H1 (cell line): Measurements from ENCODE around the gene DPYD.

ENCODE experiments used
- CBX5 ChIP-seq: fragments of 300-800, 300-1000 bp; sonication (generic); IDR thresholded peaks from 2 replicates; pipeline ENCODE4 v1.7.1; 2016; ENCODE audit warnings: antibody characterized with exemption, low read length, low read depth
- CHD1 ChIP-seq: IDR thresholded peaks from 2 replicates; pipeline ENCODE4 v1.6.1; 2012; ENCODE audit warnings: low read depth, low read length, improper control_type of control experiment
- EZH2 ChIP-seq: fragments of 200-600 bp; sonication (generic); IDR thresholded peaks from 2 replicates; pipeline ENCODE4 v1.7.1; 2012; ENCODE audit warnings: low read depth, mild to moderate bottlenecking, moderate library complexity, low read length, inconsistent platforms; ENCODE audit not compliant: severe bottlenecking
- GABPA ChIP-seq: IDR thresholded peaks from 2 replicates; pipeline ENCODE4 v1.6.1; 2011; ENCODE audit warnings: mild to moderate bottlenecking, low read length, moderate library complexity, borderline replicate concordance; ENCODE audit not compliant: insufficient read depth
- GTF2F1 ChIP-seq: IDR thresholded peaks from 2 replicates; pipeline ENCODE4 v1.6.1; 2012; ENCODE audit warnings: low read depth, low read length, improper control_type of control experiment, borderline replicate concordance
- JUN ChIP-seq: IDR thresholded peaks from 2 replicates; pipeline ENCODE4 v1.6.1; 2011; ENCODE audit warnings: low read depth, mild to moderate bottlenecking, improper control_type of control experiment, low read length
- POLR2AphosphoS5 ChIP-seq: IDR thresholded peaks from 2 replicates; pipeline ENCODE4 v1.6.1; 2011; ENCODE audit warnings: low read depth, low read length
- RFX5 ChIP-seq: IDR thresholded peaks from 2 replicates; pipeline ENCODE4 v1.6.1; 2011; ENCODE audit warnings: low read depth, low read length, improper control_type of control experiment, borderline replicate concordance
- SP2 ChIP-seq: IDR thresholded peaks from 2 replicates; pipeline ENCODE4 v1.6.1; 2012; ENCODE audit warnings: mild to moderate bottlenecking, low read length, inconsistent platforms
- TF ChIP-seq, protein P1 (sequence below), 3 experiments: IDR thresholded peaks; 1 replicate in 2 of 3; 2 replicates in 1 of 3; pipeline versions ENCODE4 v1.5.1 to v1.6.1; 2011; ENCODE audit warnings: low read length in 3 of 3, mild to moderate bottlenecking in 3 of 3, inconsistent platforms in 2 of 3, low read depth in 1 of 3, moderate library complexity in 1 of 3; ENCODE audit not compliant: insufficient read depth in 1 of 3; ENCODE audit errors: control extremely low read depth in 1 of 3
- TF ChIP-seq, protein P2 (sequence below): IDR thresholded peaks from 2 replicates; pipeline ENCODE4 v1.6.1; 2012; ENCODE audit warnings: inconsistent platforms

DNA sequence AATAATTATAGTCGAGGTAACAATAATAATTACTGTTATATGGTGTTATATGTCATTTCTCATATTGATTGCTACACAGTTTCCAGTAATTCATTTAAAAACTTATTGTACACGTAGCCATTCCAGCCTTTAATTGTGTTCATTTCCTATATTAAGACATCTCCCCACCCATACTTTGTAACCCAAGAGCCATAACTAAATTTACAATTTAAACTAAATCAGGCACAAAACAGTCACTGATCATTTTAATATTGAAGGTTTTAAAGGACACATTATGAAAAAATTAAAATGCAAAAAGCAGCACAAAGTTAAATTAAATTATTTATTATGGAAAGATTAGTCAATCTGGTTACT lies 487.0 kb downstream of the DPYD start:
- TF ChIP-seq POLR2AphosphoS5 (no peak), EZH2 (no peak), GTF2F1 (no peak), RFX5 (no peak), JUN (no peak), CHD1 (no peak), GABPA (no peak), SP2 (no peak), CBX5 (no peak)
- TF ChIP-seq, protein P1, sequence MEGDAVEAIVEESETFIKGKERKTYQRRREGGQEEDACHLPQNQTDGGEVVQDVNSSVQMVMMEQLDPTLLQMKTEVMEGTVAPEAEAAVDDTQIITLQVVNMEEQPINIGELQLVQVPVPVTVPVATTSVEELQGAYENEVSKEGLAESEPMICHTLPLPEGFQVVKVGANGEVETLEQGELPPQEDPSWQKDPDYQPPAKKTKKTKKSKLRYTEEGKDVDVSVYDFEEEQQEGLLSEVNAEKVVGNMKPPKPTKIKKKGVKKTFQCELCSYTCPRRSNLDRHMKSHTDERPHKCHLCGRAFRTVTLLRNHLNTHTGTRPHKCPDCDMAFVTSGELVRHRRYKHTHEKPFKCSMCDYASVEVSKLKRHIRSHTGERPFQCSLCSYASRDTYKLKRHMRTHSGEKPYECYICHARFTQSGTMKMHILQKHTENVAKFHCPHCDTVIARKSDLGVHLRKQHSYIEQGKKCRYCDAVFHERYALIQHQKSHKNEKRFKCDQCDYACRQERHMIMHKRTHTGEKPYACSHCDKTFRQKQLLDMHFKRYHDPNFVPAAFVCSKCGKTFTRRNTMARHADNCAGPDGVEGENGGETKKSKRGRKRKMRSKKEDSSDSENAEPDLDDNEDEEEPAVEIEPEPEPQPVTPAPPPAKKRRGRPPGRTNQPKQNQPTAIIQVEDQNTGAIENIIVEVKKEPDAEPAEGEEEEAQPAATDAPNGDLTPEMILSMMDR (IDR thresholded peaks at IDR 0.05; ENCODE audit: control extremely low read depth in 1 of 3, insufficient read depth in 1 of 3, low read depth in 1 of 3, low read length in 3 of 3) = no peak
- TF ChIP-seq, protein P2, sequence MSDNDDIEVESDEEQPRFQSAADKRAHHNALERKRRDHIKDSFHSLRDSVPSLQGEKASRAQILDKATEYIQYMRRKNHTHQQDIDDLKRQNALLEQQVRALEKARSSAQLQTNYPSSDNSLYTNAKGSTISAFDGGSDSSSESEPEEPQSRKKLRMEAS = no peak
